CMK (cell line): Measurements from ENCODE around the gene CHCHD6.

Experiments used
- DNase-seq: peaks from one replicate; pipeline ENCODE4 v3.0.0-alpha.2; 2010; ENCODE audit warnings: low read depth

CHCHD6 gene

GRCh38 chr3:126979046-126979628 is 275.1 kb downstream of the CHCHD6 start:
- no peak for DNase-seq

DNA sequence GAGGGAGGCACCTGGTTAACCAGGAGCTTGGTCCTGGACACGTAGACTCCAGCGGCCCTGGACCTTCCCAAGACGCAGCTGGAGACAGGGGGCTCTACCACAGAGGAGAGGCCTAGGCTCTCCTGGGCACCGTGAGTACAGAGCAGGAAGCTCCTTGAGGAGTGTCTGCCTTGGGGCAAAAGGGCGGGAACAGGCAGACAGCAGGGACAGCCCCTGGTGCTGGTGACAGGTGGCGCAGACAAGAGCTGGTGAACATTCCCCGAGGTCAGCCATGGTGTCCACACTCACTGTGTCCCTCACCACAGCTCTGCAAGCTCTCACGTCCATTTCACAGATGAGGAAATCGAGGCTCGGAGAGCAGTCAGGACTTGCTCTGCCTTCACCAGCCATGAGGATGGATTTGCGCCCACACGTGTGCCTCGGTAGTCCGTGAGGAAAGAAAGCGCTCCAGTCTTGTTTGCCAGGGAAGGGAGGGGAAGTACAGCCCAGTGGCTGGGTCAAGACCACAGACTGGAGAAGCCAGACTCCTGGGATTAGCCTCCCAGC is 276.3 kb downstream of the CHCHD6 start:
- DNase-seq: no peak

DNA sequence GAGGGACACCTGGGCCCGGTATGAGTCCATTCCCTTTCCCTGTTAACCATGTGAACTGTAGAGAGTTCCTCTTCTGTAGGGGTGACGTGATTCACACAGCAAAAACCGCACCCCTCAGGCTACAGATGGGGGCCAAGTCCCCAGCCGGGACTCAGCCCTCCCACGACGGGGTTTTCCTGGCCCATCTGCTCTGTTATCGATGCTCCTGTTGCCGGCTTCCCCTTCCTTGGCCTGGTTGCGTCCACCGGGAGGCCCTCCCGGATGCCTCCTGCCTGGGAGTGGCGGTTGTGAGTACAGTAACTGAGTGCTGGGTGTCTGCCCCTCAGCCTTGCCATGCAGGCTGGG is 278.1 kb downstream of the CHCHD6 start:
- no peak for DNase-seq

GRCh38 chr3:126982471-126983175 is 278.6 kb downstream of the CHCHD6 start, which contains the start of gene PLXNA1:
TSS of gene PLXNA1 (plus strand) at chr3:126983115. CDS start at chr3:126988594, 5,479 bp downstream.
- DNase-seq: no peak

- DNase-seq: no peak
These were observed 279.2 kb downstream of the CHCHD6 start for GRCh38 chr3:126983276-126983652.

DNA sequence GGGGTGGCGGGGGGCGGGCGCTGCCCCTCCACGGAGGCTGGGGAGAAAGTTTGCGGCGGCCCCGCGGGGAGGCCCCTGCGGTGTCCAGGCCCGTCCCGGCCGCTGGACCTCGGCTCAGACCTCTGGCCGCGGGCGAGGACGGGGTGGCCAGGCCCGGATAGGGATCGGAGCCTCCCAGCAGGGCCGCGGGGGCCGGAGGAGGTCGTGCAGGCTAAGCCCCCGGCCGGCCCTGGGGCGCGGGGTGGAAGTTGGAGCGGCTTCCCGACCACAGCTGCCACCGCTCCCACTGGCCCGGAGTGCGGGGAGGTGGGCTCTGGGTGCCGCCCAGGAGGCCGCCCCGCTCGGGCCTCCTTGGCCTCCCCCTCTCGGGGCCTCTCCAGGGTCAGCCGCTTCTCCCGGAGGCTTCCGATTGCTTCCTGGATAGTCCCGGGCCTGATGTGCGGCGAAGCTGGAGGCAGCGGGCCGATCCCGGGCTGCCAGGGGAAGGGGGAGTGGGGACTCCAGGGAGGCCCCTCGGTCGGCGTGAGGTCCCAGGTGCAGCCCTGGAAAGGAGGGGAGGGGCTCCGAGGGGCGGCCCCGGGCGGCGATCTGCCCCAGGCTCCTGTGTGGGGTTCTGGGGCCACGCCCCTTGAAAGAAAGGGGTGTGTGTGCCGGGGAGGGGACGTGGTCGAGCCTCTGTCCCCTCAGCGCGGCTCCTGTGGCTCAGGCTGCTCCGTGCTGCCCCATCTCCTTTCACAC is 279.8 kb downstream of the CHCHD6 start:
- DNase-seq: no peak

DNA sequence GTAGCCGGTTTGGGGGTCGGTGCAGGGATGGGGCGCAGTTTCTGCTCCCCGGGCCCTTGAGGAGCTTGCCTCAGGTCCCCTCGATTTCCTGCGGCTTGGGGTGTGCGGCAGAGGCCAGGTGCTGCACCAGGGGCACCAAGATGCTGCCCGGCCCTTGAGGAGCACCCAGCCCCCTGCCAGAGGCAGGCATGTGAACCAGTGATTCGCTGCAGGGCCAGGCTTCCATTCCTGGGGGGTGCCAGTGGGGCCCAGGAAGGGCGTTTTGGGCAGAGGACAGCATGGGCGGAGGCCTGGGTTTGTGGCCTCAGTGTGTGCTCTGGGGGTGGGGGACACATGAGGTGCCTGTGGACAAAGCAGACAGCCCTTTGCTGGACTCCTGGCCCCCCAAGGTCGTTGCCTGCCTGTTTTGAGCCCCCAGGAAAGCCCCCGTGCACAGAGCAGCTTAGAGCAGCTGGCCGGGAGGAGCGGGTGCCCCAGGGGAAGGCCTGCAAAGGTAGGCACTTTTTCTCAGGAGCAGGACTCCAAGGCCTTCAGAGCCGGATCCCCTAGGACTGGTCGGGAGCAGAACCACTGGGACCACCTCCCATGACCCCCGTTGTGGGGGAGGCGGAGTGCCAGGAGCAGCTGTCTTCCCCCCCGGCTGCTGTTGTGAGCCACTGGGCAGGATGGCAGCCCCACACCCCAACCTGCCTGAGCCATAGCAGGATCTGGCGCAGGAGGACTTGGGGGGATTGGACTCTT is 280.5 kb downstream of the CHCHD6 start:
- DNase-seq: no peak

- DNase-seq: no peak
These were observed 281.3 kb downstream of the CHCHD6 start for GRCh38 chr3:126985132-126985985.

DNA sequence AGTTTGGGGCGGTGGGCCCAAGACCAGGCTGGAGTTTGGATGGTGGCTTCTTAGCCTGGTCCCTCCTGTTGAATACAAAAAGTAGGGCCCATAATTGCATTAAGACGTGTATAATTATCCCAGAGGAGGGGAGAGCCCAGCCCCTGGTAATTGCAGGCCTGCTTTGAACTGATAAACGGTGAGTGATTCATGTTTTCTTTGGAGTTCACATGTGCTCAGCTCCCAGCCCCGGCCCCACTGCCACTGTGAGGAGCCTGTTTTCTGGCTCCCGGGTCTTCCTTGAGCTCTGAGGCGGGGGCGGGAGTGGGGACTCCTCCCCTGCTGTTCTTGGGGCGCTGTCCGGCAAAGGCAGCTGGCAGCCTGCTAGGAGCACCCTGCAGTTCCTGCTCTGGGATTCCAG is 282.0 kb downstream of the CHCHD6 start:
- DNase-seq: no peak

- no peak for DNase-seq
These were observed 283.1 kb downstream of the CHCHD6 start for GRCh38 chr3:126987129-126987528.

GRCh38 chr3:126987596-126987995 is 283.6 kb downstream of the CHCHD6 start:
- no peak for DNase-seq

DNA sequence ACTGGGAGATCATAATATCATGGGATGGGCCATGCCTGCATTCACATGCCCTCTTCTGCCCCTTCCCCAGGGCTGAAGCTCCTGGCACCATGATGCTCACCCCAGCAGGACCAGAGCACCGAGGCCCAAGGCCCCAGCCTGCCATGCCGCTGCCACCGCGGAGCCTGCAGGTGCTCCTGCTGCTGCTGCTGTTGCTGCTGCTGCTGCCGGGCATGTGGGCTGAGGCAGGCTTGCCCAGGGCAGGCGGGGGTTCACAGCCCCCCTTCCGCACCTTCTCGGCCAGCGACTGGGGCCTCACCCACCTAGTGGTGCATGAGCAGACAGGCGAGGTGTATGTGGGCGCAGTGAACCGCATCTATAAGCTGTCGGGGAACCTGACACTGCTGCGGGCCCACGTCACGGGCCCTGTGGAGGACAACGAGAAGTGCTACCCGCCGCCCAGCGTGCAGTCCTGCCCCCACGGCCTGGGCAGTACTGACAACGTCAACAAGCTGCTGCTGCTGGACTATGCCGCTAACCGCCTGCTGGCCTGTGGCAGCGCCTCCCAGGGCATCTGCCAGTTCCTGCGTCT is 284.5 kb downstream of the CHCHD6 start:
- DNase-seq: no peak

DNA sequence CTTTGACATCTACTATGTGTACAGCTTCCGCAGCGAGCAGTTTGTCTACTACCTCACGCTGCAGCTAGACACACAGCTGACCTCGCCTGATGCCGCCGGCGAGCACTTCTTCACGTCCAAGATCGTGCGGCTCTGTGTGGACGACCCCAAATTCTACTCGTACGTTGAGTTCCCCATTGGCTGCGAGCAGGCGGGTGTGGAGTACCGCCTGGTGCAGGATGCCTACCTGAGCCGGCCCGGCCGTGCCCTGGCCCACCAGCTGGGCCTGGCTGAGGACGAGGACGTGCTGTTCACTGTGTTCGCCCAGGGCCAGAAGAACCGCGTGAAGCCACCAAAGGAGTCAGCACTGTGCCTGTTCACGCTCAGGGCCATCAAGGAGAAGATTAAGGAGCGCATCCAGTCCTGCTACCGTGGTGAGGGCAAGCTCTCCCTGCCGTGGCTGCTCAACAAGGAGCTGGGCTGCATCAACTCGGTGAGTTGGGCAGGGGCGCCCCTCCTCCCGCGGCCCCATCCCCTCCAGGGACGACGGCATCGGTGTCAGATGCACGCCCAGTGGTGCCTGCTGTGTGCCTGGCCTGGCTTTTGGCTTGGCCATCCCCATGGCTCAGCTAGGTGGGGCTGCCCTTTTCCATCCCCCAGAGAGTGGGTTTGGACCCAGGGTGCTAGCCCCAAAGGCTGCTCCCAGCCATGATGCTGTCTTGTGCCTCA is 285.4 kb downstream of the CHCHD6 start:
- DNase-seq: no peak

DNA sequence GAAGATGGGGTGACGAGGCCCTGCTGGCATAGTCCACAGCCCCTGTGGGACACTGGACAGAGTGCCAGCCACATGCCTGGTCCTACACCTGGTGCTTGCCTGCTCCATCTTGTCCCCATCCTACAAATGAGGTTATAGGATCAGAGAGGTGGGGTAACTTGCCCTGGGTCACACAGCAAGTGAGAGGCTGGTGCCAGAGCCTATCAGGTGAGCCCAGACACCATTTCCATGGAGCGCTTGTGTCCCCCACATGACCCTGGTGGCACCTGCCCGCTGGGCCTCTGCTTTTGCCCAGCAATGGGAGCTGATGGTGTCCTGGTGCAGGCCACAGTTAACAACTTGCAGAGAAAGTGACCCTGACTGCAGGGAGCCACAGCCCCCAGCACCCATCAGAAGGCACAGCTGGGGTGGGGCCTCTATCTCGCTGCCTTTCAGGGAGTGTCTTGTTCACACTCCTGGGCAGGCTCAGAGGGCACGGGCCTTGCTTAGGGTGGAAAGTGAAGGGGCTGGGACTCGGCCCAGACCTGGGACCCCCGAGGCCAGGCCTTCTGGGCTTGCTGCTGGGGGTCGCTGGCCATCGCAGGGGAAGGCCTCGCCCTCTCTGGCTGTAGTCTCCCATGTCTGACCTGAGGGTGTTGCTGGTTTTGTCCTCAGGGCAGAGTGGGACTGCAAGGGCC is 286.1 kb downstream of the CHCHD6 start:
- DNase-seq: no peak

- no peak for DNase-seq
These were observed 286.9 kb downstream of the CHCHD6 start for GRCh38 chr3:126990890-126991289.

GRCh38 chr3:126991366-126992200 is 287.5 kb downstream of the CHCHD6 start:
- DNase-seq: no peak

DNA sequence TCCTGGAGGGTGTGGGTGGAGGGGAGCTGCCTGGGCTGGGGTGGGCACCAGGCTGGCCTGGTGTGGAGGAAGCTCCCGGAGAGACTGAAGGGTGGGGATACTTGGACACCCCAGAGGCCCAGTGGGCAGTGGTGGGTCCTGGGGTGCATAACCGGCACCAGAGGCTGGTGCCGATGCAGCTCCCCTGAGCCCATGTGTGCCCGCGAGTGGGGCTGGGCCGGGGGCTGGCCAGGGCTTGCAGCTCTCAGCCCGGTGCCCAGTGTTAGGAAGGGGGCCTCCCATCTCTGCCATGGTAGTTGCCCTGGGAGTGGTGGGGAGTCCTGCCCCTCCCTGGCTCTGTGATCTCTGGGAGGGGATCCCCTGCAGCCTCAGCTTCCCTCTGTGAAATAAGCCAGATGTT is 288.2 kb downstream of the CHCHD6 start:
- no peak for DNase-seq

DNA sequence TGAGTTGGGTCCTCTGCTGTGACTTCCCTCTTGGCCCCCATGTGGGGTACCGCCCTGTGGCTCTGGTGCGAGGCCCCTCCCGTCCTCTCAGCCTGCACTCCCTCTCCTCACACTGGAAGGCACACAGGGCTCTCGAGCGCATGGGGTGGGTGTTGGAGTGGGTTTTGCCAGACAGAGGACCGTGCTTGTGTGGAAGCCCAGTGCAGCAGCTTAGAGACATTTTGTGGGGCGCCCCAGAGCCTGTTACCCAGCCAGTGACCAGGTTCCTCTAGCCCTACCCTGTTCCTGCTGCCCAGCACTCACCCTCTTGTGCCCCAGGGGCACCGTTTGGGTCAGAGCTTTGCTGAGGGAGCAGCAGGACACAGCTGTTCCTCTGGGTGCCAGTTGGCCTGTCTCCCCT is 288.7 kb downstream of the CHCHD6 start:
- DNase-seq: no peak

DNA sequence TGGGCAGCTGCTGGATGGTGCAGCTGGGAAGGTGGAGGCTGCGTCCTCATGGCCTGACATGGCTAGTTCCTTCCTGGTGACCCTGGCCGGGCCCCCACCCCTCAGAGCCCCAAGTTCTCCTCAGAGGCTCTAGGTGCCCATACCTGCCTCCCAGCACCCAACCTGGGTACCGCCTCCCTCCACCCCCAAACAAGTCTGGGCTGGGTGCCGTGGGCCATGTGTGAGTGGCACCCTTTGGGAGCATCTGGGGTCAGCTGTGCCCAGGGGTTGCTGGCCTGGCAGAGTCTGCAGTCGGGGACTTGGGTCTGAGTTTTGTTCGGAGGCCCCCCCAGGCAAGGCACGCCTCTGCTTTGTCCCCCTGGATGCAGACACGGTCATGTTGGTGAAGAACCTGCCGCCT is 289.4 kb downstream of the CHCHD6 start:
- DNase-seq: no peak
